ENCODE results near the gene RAB17.

RAB17 gene

DNA sequence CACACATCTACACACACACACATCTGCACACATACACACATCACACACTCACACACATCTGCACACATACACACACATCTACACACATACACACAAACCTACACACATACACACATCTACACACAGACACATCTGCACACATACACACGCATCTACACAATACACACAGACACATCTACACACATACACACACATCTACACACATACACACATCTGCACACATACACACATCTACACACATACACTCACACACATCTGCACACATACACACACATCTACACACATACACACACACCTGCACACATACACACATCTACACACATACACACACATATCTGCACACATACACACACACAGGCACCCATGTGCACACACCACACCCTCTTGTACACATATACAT is 24.6 kb downstream of the RAB17 start:
- DNase-seq (ENCODE audit: low read depth in 2 of 3, low spot score in 2 of 3) = no peak

GRCh38 chr2:237564526-237565131 is 25.9 kb downstream of the RAB17 start:
- no peak for DNase-seq (ENCODE audit: low read depth in 2 of 3, low spot score in 2 of 3)

- no peak for DNase-seq (ENCODE audit: low read depth in 2 of 3, low spot score in 2 of 3)
These were observed 26.7 kb downstream of the RAB17 start for GRCh38 chr2:237563816-237564215.

GRCh38 chr2:237561221-237561620 is 29.3 kb downstream of the RAB17 start:
- DNase-seq (ENCODE audit: low read depth in 2 of 3, low spot score in 2 of 3) = no peak

GRCh38 chr2:237558961-237559641 is 31.4 kb downstream of the RAB17 start:
- DNase-seq (ENCODE audit: low read depth in 2 of 3, low spot score in 2 of 3) = no peak

DNA sequence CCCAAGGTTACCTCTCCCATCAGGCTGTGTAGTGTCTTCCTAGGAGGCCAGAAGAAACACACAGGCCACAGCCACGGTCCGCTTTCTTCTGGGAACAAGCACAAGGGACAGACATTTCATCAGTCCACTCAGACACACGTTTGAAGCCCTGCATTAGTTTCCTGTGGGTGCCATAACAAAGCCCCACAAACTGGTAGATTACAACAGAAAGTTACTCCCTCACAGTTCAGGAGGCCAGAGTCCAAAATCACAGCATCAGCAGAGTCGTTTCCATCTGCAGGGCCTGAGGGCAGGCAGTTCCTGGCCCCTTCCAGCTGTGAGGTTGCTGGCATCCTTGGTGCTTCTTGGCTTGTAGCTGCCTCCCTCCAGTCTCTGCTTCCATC is 32.9 kb downstream of the RAB17 start:
- no peak for DNase-seq (ENCODE audit: low read depth in 2 of 3, low spot score in 2 of 3)

- DNase-seq (ENCODE audit: low read depth in 2 of 3, low spot score in 2 of 3) = no peak
These were observed 33.5 kb downstream of the RAB17 start for GRCh38 chr2:237556773-237557632.

DNA sequence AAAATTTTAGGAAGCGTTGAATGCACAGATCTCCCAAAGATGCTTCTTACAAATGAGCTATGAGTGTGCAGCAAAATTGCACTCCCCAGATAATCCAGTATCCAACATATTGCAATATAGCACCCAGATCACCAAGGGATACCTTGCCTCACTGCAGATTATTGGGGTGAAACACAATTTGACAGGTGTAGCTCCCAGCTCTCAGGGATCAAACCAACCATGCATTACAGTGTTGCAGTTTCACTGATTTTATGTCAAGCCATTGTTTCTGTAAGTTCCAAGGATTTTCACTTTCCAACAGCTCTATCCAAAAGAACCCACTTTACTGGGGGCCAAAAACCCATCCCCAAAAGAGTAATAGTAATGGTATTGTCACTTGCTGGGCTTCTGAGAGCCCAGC is 35.0 kb downstream of the RAB17 start:
- no peak for DNase-seq (ENCODE audit: low read depth in 2 of 3, low spot score in 2 of 3)

DNA sequence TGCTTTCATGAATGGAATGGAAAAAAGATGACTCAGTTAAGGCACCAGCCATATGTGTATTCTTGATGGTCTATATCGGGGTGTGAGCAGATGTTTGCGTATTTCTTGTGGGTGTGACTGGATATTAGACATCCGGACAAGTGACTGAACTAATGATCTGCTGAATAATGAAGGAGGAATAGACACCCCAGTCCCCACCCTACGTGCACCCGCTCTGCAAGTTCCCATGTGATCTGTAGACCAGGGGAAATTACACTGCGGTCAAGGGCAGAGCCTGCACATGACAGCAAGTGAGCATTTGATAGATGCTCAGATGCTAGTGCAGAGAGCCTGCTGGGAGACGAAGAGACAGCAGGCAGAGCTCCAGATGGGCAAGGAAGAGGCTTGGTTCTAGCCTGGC is 36.6 kb downstream of the RAB17 start:
- no peak for DNase-seq (ENCODE audit: low read depth in 2 of 3, low spot score in 2 of 3)

GRCh38 chr2:237552908-237553307 is 37.6 kb downstream of the RAB17 start:
- no peak for DNase-seq (ENCODE audit: low read depth in 2 of 3, low spot score in 2 of 3)

DNA sequence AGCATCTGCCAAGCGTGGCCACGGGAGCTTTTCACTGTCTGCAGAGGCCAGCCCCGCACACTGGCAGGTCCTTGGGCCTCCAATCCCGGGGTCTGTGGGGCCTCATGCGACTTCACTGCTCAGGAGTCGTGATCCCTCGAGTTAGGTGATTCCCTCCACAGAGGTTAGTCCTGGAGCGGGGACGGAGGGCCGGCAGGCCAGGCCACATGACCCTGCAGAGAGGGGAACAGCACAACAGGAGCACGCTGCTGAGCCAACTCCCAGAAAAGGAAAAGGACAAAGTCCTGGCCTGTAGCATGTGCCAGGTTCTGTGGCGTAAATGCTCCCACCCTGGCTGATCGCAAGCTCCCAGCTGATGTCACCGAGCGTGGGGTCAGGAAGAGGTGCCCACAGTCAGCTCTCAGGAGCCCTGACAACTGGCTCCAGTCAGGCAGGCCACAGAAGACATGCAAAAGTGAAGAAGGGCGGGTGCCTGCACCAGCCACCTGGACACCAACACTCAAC is 39.4 kb downstream of the RAB17 start:
- DNase-seq (ENCODE audit: low read depth in 2 of 3, low spot score in 2 of 3) = no peak

DNA sequence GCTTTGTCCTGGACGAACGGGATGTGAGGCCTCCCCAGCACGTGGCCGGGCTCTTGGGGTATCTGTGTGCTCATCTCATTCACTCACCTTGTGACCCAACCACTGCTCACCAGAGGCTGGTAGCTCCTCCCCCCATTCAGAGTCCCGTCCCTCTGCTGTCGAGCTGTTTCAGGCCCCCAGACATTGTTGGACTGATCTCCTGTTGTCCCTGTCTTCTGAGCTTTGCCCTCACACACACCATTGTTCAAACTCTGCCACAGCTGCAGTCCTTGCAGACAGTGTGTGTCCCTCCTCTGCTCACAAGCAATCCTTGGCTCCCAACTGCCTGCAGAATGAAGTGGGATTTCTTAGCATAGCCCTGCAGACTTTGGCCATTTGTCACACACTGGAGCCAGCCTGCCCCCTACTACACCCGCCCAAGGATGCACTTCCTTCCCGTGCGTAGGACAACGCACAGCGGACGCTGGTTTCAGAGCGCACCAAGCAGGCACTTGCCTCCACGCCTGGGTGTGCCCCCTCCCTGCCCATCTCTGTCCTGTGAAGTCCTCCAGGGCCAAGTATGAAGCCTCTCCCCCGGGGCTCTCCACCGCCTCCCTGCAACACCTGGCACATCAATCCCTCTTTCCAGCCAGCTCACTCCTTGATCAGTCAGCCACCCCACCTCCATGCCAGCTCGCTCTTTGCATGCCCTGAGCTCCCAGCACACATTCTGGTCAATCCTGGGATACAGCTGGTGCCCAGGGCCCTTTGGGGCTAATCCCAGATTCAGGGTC is 40.7 kb downstream of the RAB17 start:
- no peak for DNase-seq (ENCODE audit: low read depth in 2 of 3, low spot score in 2 of 3)

DNA sequence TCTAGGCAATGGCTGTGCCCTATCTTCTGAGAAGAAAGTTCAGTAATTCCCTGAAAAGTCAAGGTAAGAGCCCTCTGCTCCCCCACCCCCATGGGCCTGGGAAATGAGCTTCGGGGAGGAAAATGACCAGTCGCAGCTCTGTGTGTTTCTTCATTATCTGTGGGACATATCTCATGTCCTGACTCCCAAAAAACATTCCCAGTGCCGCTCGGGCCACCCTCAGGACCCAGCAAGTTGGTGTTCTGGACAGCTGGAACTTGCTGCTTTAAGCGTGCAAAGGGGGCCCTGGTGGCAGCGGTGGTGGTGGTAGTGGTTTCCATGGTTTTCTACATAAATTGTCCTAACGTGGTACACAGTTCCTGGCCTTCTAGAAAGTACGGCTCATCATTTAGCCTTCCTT is 41.3 kb downstream of the RAB17 start:
- DNase-seq (ENCODE audit: low read depth in 2 of 3, low spot score in 2 of 3) = no peak

DNA sequence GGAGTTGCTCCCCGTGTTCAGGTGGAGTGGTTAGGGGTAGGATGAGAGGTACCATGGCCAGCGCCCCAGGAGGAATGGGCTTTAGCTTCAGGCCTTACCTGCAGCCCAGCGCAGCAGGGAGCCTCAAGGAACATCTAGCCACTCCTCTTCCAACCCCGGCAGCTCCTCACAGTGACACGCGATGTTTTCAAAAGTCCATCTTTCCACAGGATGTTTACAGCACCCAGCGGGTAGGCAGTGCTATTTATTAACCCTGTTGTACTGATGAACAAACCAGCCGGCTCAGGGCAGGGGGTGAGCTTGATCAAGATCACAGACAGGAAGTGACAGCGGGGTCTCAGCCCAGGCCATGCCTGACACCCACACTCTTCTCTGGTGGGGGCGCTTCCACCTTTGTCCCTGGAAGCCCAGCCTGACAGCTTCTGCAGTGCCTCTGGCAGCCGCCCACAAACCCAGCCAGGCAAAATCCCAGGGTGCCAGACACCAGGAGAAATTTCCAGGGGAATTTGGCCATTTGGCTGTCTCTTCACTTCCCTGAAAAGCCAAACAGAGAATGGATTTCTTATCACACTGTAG is 42.6 kb downstream of the RAB17 start:
- DNase-seq (ENCODE audit: low read depth in 2 of 3, low spot score in 2 of 3) = no peak

DNA sequence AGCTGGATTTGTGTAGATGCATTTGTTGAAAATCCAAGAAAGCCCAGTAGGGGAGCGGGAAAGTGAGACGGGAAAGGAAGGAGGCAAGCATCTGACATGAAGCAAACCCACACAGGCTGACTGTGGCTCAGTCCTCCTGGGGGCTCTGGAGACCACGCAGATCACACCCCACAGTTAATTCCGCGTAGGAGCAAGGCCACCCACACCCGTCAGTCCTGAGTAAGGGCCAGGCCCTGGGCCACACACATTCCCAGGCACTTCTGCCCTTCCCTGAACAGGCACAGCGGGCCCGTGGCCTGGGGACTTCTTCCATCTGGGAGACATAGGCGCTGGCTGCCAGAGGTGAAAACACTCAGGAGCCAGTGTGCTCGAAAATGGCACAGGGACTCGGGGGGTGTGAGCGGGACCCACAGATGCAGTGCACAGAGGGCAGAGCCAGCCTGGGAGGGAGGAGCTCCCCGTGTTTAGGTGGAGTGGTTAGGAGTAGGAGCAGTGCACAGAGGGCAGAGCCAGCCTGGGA is 43.6 kb downstream of the RAB17 start:
- no peak for DNase-seq (ENCODE audit: low read depth in 2 of 3, low spot score in 2 of 3)

- DNase-seq (ENCODE audit: low read depth in 2 of 3, low spot score in 2 of 3) = no peak
These were observed 44.3 kb downstream of the RAB17 start for GRCh38 chr2:237546040-237546875.

- no peak for DNase-seq (ENCODE audit: low read depth in 2 of 3, low spot score in 2 of 3)
These were observed 48.4 kb downstream of the RAB17 start for GRCh38 chr2:237542001-237542704.

- DNase-seq (ENCODE audit: low read depth in 2 of 3, low spot score in 2 of 3) = no peak
These were observed 49.3 kb downstream of the RAB17 start for GRCh38 chr2:237541243-237541642.

DNA sequence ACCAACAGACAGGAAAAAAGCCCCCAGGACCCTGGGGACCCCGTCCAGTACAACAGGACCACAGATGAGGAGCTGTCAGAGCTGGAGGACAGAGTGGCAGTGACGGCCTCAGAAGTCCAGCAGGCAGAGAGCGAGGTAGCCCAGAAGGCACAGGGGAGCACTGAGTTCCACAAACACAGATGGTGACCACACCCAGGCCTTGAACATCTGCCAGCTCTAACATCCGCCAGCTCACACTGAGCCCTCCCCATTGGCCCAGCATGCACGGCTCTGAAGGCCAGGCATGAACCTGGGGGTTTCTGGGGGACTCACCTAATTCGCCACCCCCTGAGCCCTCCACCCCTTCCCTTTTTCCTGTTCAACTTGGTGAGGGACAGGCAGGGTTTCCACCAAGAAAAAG is 49.7 kb downstream of the RAB17 start:
- DNase-seq (ENCODE audit: low read depth in 2 of 3, low spot score in 2 of 3) = no peak

All from activated CD8-positive, alpha-beta memory T cell treated with anti-CD3 and anti-CD28 coated beads for 48 hours (primary cell).